GM19372 (cell line): ENCODE results near the gene KDM4F.

Experiments used
- ATAC-seq: cut with Tn5 transposase; IDR thresholded peaks from one replicate; pipeline ENCODE4 v1.9.1; 2021; ENCODE audit warnings: mild to moderate bottlenecking, low read depth, moderate library complexity; ENCODE audit not compliant: unreplicated experiment

The KDM4F gene

DNA sequence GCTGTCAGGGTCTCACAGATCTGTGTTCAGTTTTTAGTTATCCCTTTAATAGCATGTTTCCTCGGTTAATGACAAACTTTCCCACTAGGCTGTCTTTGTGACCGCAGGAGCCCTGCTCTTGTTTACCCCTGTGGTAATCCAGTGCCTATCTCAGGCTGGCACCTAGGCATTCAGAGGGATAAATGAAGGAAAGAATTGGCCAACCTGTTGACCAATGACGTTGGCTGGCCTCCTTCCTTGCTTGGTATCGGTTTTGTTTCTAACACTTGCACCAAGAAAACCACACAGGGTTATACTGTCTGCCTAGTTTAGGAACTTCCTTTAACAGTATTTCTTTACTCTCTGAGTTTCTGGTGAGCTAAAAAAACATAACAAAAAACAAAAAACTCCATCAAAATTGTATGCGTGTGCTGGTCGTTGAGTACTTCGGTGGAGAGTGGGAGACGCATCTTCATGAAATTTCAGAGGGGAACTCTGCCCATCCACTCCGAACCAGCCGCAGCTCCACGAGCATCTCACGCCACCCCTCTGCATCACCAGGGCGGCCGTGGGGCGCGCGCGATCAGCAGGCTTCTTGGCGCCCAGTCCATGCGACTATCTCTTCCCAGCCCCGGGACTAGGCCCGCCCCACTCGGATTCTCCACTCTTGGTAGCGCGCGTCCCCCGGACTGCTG lies 39.9 kb downstream of the KDM4F start:
- ATAC-seq, result peak; percentile 53

GRCh38 chr11:95089620-95090542 lies 40.7 kb downstream of the KDM4F start, which contains the start of gene ENDOD1:
ENDOD1 (plus strand) TSS chr11:95089846; CDS start chr11:95089928, 82 bp downstream.
- peak; percentile 79 for ATAC-seq

DNA sequence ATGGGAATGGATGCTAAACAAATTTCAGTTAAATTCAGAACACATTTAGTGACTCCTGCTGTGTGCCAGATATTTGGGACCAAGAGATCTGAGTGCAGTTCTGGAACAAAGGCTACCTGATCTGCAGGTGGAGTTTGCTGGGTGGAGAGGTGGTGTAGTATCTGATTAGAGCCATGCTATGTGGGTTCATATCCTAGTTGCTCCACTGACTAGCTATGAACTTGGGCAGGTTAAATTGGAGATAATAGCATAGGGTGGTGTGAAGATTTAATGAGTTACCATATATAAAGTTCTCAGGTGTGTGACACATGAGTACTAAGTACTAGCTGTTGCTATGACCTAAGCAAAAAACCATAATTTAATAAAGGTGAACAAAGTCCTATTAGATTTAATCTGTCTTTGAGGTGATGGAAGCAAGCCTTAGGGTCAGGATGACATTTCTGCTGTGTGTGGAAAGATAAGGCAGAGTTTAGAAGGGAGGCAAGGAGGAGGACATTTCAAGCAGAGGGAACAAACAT lies 42.5 kb downstream of the KDM4F start:
- ATAC-seq, result no peak

- no peak for ATAC-seq
Measured at GRCh38 chr11:95092549-95093324, 43.5 kb downstream of the KDM4F start.

DNA sequence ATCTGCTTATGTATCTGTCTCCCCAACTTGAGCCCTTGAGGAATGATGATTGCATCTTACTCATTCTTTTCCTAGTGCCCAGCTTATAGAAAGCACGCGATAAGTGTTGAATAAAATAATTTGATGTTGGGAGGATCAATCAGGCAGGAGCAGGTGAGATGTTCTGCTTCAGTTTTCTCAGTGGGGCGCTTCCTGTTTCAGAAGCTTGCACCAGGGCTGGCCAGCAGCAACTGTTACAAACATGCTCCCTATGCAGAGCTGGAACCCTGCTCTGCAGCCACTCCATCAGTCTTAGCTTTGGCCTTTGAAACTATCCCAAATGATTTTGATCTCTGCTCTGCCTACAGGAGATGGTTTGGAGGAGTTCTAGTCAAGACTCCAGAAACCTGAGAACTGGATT lies 44.3 kb downstream of the KDM4F start:
- no peak for ATAC-seq

DNA sequence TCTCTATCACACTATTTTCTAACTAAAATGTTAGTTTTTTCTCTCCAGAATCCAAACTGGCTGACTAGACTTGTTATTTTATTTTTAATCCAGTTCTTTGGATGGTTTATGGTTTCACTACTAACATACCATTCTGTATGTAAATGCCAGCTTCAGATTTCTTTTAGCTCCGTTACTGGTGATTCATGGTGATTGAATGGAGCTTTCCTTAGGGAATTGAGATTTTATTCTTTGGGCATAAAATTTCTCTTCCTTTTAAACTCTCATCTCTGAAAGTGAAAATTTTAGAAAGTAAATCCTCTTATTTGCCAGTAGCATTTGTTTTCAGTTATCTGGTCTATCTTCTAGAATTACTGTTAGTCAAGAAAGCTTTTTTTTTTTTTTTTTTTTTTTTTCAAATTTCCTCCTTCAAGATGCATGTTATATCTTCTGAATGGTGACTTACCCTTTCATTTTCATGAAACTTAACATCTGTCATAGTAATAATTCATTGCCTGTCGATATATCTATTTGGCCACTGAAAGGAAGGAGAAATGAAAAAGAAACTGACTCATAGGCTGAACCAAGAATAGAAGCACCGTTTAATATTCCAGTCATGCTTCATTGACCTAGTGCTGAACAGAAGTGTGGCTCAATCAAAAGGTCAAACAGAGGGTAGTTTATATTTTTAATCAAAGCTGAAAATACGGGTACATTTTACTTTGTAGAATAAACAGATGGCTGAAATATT lies 46.8 kb downstream of the KDM4F start:
- peak; percentile 77 for ATAC-seq

- no peak for ATAC-seq
Measured at GRCh38 chr11:95097209-95097608, 48.0 kb downstream of the KDM4F start.

DNA sequence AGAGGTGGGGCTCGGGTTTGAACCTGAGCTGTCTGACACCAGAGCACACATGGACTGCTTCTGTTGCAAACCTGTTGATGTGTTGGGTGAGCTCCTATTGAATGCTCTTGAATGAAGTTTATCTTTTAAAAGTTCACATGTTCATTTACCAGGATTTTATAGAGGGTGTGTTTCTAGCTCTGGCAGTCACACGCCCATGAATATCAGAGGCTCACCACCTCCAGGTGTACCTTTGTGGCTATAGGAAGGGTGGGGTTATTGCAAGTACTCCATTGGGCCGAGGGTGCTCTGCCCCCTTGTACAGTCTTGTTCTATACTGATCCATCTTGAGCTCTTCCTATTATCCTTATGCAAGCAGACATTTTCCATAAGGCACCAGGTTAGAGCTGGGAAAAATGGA lies 49.6 kb downstream of the KDM4F start:
- ATAC-seq, result no peak

- ATAC-seq, result no peak
Measured at GRCh38 chr11:95100191-95100648, 51.0 kb downstream of the KDM4F start.
